ENCODE results near the gene ARHGAP18.
A peak's percentile ranks its signal among the peaks of the same experiment; 100 is the strongest.

ARHGAP18 gene

DNA sequence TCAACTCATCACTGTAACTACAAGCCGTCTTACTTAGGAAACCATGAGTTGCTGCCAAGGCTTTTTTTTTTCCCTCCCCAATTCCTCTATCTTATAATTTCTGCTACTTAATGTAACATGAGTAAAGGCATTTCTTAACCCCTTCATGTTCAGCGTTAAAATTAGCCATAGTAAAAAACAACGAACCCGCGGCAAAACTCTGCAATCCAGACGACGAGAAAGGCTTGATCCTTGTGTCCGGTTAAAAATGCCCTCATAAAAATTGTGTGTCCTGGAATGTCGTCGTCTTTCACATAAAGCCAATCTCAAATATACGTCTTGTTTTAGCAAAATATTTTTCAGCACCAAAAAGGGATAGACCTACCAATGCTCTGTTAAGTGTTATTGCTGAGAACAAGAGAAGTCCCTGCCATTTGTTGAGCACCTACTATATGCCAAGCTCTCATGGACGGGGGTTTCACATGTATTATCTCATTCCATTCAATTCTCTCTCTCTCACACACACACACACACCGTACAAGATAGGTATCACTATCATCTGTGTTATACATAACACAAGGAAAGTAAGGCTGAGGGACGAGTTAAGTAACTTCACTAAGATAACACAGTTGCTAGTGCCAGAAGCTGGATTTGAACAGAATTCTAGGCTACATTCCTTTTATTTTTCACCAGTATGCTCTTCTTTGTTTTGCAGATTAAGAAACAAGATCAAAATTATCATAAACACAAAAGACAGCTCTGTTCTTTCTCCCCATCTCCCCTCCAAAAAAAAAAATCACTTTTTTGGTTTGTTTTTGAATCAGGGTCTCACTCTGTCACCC lies 683 bp upstream of the ARHGAP18 start:
- no peak for DNase-seq (ENCODE audit: extremely low read depth, low read depth)
- peak overlapping the region; percentile 74 for H3K4me3 ChIP-seq (replicated peaks; ENCODE audit: low read depth, low read length)
- TF ChIP-seq, protein P1, sequence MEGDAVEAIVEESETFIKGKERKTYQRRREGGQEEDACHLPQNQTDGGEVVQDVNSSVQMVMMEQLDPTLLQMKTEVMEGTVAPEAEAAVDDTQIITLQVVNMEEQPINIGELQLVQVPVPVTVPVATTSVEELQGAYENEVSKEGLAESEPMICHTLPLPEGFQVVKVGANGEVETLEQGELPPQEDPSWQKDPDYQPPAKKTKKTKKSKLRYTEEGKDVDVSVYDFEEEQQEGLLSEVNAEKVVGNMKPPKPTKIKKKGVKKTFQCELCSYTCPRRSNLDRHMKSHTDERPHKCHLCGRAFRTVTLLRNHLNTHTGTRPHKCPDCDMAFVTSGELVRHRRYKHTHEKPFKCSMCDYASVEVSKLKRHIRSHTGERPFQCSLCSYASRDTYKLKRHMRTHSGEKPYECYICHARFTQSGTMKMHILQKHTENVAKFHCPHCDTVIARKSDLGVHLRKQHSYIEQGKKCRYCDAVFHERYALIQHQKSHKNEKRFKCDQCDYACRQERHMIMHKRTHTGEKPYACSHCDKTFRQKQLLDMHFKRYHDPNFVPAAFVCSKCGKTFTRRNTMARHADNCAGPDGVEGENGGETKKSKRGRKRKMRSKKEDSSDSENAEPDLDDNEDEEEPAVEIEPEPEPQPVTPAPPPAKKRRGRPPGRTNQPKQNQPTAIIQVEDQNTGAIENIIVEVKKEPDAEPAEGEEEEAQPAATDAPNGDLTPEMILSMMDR (IDR thresholded peaks at IDR 0.05; ENCODE audit: low read depth, low read length, missing control alignments), result no peak

DNA sequence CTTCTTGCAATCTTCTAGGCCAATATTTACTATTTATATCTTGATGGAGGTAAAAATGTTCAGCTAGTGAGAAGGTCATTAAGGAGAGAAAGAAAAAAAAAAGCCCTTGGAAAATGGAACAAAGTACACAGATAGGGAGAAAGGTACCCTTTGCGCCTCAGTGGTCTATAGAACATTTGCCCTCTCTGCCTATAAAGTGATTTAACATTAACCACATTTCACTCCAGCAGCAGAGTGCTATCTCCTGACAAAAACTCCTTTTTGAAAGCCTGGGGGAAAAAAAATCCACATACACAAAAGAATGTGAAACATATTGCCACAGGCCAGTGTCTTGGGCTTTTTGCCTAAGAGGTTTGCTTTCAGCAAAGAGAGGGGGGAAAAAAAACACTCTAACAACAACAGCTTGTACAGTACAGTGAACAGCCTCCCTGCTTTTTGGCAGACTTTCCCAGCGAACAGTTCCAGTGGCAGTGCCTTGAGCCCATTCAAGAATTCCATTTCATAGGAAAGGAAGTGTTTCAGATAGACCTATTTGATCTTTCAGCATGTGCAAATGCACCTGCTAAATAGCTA lies 695 bp downstream of the ARHGAP18 start:
- TF ChIP-seq, protein P1 (IDR thresholded peaks at IDR 0.05; ENCODE audit: low read depth, low read length, missing control alignments), result no peak
- no peak for DNase-seq (ENCODE audit: extremely low read depth, low read depth)
- peak overlapping the region; percentile 74 for H3K4me3 ChIP-seq (replicated peaks; ENCODE audit: low read depth, low read length)

DNA sequence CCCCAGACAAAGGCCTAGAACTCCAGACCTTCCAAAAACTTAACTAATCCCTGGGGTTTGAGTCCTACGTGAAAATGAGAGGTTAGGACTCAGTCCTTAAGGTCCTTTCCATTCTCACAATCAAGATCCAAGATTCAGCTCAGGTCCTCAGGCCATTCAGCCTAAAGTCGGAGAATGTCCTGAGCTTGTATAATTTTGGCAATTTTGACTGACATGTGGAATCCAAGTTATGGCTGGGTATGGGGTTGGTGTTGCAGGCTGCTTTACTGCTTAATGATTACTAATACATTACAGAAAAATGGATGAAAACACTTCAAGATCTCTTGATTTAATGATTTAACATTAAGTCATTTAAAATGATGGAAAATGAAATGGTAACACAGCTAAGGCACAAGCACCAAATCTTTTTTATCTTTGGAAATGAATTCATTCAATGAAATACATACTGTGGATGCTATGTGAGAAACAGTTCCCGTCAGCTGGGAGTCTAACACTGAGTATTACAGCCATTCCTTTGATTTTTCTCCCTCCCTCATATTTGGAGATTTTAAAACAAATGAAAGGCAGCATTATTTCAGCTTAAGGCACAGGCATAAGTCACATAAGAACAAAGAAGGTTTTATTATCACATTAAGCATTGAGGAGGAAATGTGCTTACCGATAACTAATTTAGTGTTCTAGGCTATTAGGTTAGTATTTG lies 1.3 kb downstream of the ARHGAP18 start:
- TF ChIP-seq, protein P1 (IDR thresholded peaks at IDR 0.05; ENCODE audit: low read depth, low read length, missing control alignments), result no peak
- DNase-seq (ENCODE audit: extremely low read depth, low read depth), result no peak
- peak overlapping the region; percentile 74 for H3K4me3 ChIP-seq (replicated peaks; ENCODE audit: low read depth, low read length)

DNA sequence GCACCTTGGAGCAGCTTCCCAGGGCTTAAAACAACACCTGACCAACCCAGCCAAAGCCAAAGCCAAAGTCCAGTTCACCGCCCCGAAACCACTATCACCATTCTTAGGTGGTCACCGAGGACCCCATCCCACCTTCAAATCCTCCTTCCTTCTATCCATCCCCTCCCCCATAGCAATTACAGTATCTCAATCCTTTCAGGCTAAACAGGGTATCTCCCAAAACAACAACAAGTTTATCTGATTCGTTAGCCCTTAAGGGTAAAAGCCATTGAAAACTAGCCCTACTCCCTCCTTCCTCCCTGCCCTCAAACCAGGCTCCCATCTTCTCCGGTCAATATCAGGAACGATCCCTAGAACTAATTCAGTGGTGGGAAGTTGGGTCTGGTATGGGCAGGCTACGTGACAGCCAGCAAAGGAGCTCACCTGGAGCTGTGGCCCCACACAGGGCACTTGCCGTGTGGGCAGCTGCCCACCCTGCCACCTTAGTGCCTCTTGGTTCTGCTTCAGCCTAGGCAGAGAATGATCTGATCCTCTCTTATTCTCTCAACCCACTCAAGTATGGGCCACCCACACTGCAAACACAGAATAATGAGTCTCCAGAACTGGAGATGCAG lies 2.0 kb downstream of the ARHGAP18 start:
- TF ChIP-seq, protein P1 (IDR thresholded peaks at IDR 0.05; ENCODE audit: low read depth, low read length, missing control alignments), result no peak
- H3K4me3 ChIP-seq (replicated peaks; ENCODE audit: low read depth, low read length), result peak overlapping the region; percentile 74
- DNase-seq (ENCODE audit: extremely low read depth, low read depth), result no peak

DNA sequence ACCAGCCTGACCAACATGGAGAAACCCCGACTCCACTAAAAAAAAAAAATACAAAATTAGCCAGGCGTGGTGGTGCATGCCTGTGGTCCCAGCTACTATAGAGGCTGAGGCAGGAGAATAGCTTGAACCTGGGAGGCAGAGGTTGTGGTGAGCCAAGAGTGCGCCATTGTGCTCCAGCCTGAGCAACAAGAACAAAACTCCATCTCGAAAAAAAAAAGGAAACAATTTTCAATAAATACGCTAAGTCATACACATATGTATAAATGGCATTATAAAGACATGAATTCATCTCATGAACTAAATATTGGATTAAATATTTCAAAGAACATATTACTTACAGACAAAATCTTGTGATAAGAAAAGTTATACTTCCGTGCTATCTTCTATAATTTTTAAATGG lies 2.9 kb downstream of the ARHGAP18 start:
- DNase-seq (ENCODE audit: extremely low read depth, low read depth), result no peak
- TF ChIP-seq, protein P1 (IDR thresholded peaks at IDR 0.05; ENCODE audit: low read depth, low read length, missing control alignments), result no peak
- H3K4me3 ChIP-seq (replicated peaks; ENCODE audit: low read depth, low read length), result peak overlapping the region; percentile 74

DNA sequence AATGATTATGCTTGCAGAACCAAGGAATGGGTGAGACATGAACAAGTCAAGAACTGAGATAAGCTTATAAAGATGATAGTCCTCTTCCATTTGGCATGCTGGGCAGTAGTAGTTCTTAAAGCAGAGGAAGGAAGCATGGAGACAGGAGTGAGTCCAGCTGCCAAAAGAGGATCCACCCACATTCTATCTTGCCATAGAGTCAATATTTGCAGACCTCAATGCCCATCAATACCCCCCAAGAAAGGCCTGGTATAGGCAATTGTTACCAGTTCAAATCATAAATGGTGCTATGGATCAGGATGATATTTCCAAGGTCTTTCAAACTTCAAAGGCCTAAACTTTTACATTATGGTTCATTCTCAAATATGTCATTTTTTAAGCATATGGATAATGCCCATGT lies 4.8 kb downstream of the ARHGAP18 start:
- TF ChIP-seq, protein P1 (IDR thresholded peaks at IDR 0.05; ENCODE audit: low read depth, low read length, missing control alignments), result no peak
- H3K4me3 ChIP-seq (replicated peaks; ENCODE audit: low read depth, low read length), result no peak overlapping the region
- no peak for DNase-seq (ENCODE audit: extremely low read depth, low read depth)

All from HFF-Myc (cell line).